ENCODE measurements around the gene MYOD1. TPM values are rescaled to one million over a fixed set of nuclear protein-coding genes. Genes with fewer than 3 reads are reported as not detected.

Gene MYOD1
- total and polyA plus RNA-seq, 2 of the 4 experiments (the other 2 are of a cell fraction): not detected

GRCh38 chr11:17691550-17691949, 27.8 kb upstream of the MYOD1 start:
- no peak overlapping the region for H3K14ac ChIP-seq (replicated peaks; ENCODE audit: low read depth, low read length)
- no peak overlapping the region for H4K5ac ChIP-seq (ENCODE audit: low read depth, low read length)
- H2BK20ac ChIP-seq (ENCODE audit: low read depth, low read length): no peak overlapping the region
- intact Hi-C loops (cut with micrococcal nuclease): loop anchor here (10.0 kb wide), 1 partner anchor 1133 kb away; no protein-coding TSS in a partner anchor
- H3K36me3 ChIP-seq (ENCODE audit: control insufficient read depth, insufficient read depth, low read length): no peaks in the 10 kb centered on the region
- H2AK9ac ChIP-seq (replicated peaks; ENCODE audit: low read depth, low read length, poor library complexity): no peak overlapping the region
- H3K4me3 ChIP-seq (ENCODE audit: insufficient read depth, low read depth, low read length): no peak overlapping the region
- POLR2A ChIA-PET (ENCODE audit: unreplicated experiment): no interaction called here
- no peak overlapping the region for H2BK120ac ChIP-seq (ENCODE audit: low read depth, low read length)
- peaks cover 38% of the 10 kb centered on the region for H3K27me3 ChIP-seq (ENCODE audit: control insufficient read depth, insufficient read depth, low read length)
- H3K9ac ChIP-seq (ENCODE audit: low read depth, low read length): no peak overlapping the region
- no CpG with 5 or more reads among the region's 2 CpGs for WGBS, 2 experiments (ENCODE audit: extremely low coverage in 2 of 2, insufficient read length in 1 of 2)
- in situ Hi-C loops (cut with MboI; ENCODE audit: low sequenced_read_pairs): no loop called here
- ATAC-seq (ENCODE audit: low read depth) (no peak), DNase-seq (no peak)
- no peak overlapping the region for H3K18ac ChIP-seq (ENCODE audit: low read depth, low read length)
- no peak overlapping the region for H3K56ac ChIP-seq (ENCODE audit: extremely low read depth, insufficient read depth, low read length)
- H4K8ac ChIP-seq (ENCODE audit: low read depth in 2 of 2, low read length in 2 of 2): no peak overlapping the region
- no peaks in the 10 kb centered on the region for H3K9me3 ChIP-seq (ENCODE audit: control insufficient read depth, insufficient read depth, low read length)
- no peaks in the 10 kb centered on the region for H4K20me1 ChIP-seq (ENCODE audit: insufficient read depth, low read length)
- no peaks in the 10 kb centered on the region for H3K4me1 ChIP-seq (ENCODE audit: control insufficient read depth, insufficient read depth, low read length)
- no TSS peak for BruUV-seq (replicated peaks)
- no peak overlapping the region for H2AK5ac ChIP-seq (ENCODE audit: low read depth, low read length)
- H3K4me2 ChIP-seq (ENCODE audit: low read depth, low read length): no peak overlapping the region
- TF ChIP-seq FOS (IDR thresholded peaks at IDR 0.05; ENCODE audit: low read depth, low read length) (no peak), MAZ (IDR thresholded peaks at IDR 0.05; ENCODE audit: borderline replicate concordance, low read depth, low read length) (no peak), CHD1 (IDR thresholded peaks at IDR 0.05; ENCODE audit: low read depth, low read length) (no peak), USF2 (IDR thresholded peaks at IDR 0.05; ENCODE audit: low read depth, low read length) (no peak), RCOR1 (IDR thresholded peaks at IDR 0.05; ENCODE audit: insufficient replicate concordance, low read length) (no peak), MAFK (IDR thresholded peaks at IDR 0.05; ENCODE audit: low read depth, low read length) (no peak), NFE2L2 (IDR thresholded peaks at IDR 0.05; ENCODE audit: low read depth, low read length) (no peak), CEBPB (IDR thresholded peaks at IDR 0.05; ENCODE audit: low read depth, low read length) (no peak), RAD21 (IDR thresholded peaks at IDR 0.05; ENCODE audit: low read length) (no peak)
- dilution Hi-C loops (cut with HindIII; ENCODE audit: low sequenced_read_pairs, unreplicated experiment): no loop called here
- no peak overlapping the region for H2BK15ac ChIP-seq (ENCODE audit: low read depth, low read length)
- no peak overlapping the region for H2BK5ac ChIP-seq (ENCODE audit: low read depth, low read length, poor library complexity, severe bottlenecking)
- H3K79me1 ChIP-seq (ENCODE audit: low read depth in 1 of 2, low read length in 2 of 2): no peaks in the 10 kb centered on the region
- no peak overlapping the region for H3K23ac ChIP-seq (ENCODE audit: low read depth, low read length)
- no peak overlapping the region for H3K4ac ChIP-seq (ENCODE audit: low read depth, low read length)
- no peak overlapping the region for H3K27ac ChIP-seq (ENCODE audit: insufficient read depth, low read length)
- H3K9me1 ChIP-seq (ENCODE audit: insufficient read depth, low read length): no peaks in the 10 kb centered on the region
- no peak overlapping the region for H4K91ac ChIP-seq (ENCODE audit: insufficient read depth, low read depth, low read length)
- CTCF ChIA-PET: no interaction called here
- no peak overlapping the region for H2AFZ ChIP-seq (replicated peaks; ENCODE audit: low read length, poor library complexity)
